ENCODE results near the gene PMVK.

PMVK gene

GRCh38 chr1:154961207-154962155 is 25.0 kb upstream of the PMVK start, which contains the start of gene PYGO2:
PYGO2 (minus strand) TSS chr1:154961782; CDS start chr1:154961576, 206 bp downstream.
- no peaks in the 10 kb centered on the region for H3K9me3 Mint-ChIP-seq
- CTCF ChIA-PET = interaction anchor here (0.7 to 2.5 kb wide), 15 partner anchors 10 to 124 kb away, joined by 3 to 10 read pairs (median 4); partner anchors contain the start of genes FLAD1 and SHC1
- peaks cover 52% of the 10 kb centered on the region for H3K4me1 Mint-ChIP-seq
- peak; percentile 88 for DNase-seq
- peak within 1 kb of the TSS; percentile 90 for H3K27ac Mint-ChIP-seq
- H3K4me3 Mint-ChIP-seq = peak within 1 kb of the TSS; percentile 96
- H3K36me3 Mint-ChIP-seq = peaks cover 46% of the 10 kb centered on the region
- no peaks in the 10 kb centered on the region for H3K27me3 Mint-ChIP-seq

DNA sequence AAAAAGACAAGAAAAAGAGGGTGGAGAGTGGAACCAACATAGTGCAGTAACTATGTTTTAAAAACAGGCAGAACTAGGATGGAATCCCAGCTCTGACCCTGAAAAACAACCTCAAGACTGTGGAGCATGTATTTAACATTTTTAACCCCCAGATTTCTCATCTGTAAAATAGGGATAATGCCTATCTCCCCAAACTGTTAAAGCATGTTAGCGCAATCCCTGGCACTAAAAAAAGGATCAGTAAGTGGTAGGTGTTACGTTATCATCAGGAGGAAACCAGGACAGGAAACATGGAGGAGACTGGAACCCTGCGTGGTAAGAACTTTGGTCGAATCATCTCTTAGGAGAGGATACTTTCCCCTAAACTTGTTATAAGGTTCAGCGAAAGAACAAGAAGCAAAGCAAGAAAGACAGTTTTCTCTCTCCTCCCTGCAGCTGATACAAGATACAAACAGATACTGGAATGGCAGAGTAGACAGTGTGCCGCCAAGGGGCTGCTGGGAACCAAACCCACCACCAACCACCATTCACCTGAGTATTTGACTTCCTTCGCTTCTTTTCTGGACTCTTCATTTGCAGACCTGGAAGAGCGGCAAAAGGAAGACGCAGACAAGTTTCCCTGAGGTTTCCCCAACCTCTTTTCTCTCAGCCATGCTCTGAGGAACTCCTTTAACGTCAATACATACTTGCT is 24.1 kb upstream of the PMVK start:
- H3K4me1 Mint-ChIP-seq = peaks cover 60% of the 10 kb centered on the region
- no peaks in the 10 kb centered on the region for H3K27me3 Mint-ChIP-seq
- peak overlapping the region; percentile 96 for H3K4me3 Mint-ChIP-seq
- H3K9me3 Mint-ChIP-seq = no peaks in the 10 kb centered on the region
- no peak for DNase-seq
- peaks cover 41% of the 10 kb centered on the region for H3K36me3 Mint-ChIP-seq
- CTCF ChIA-PET = interaction anchor here (0.7 to 2.5 kb wide), 10 partner anchors 11 to 62 kb away, joined by 3 to 10 read pairs (median 4); partner anchors contain the start of genes CKS1B and SHC1
- H3K27ac Mint-ChIP-seq = peak overlapping the region; percentile 86

DNA sequence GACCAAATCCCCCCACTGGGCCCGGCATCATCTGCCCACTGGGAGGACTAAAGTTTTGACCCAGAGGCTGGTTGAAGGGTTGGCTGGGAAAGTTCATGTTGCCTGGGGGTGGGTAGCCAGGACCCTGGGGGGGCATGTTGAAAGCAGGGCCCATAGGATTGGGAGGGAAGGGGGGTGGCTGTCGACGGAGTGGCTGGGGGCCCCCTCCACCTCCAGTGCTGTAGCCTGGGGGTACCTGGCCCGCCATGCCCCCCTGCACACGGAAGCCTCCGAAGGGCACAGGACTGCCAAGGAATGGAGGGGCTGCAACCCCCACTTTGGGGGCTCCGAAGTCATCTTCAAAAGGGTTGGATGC is 22.9 kb upstream of the PMVK start:
- peaks cover 71% of the 10 kb centered on the region for H3K4me1 Mint-ChIP-seq

GRCh38 chr1:154958681-154959425 is 22.3 kb upstream of the PMVK start:
- Mint-ChIP-seq H3K4me1 (peaks cover 74% of the 10 kb centered on the region), H3K36me3 (peaks cover 42% of the 10 kb centered on the region), H3K27me3 (no peaks in the 10 kb centered on the region), H3K9me3 (no peaks in the 10 kb centered on the region), H3K4me3 (peak overlapping the region; percentile 51), H3K27ac (peak overlapping the region; percentile 33)
- no peak for DNase-seq
- CTCF ChIA-PET = no interaction called here

More for the DNA sequence above, 22.9 kb upstream of the PMVK start:
- Mint-ChIP-seq H3K9me3 (no peaks in the 10 kb centered on the region), H3K4me3 (peak overlapping the region; percentile 96), H3K27ac (peak overlapping the region; percentile 33), H3K36me3 (peaks cover 38% of the 10 kb centered on the region), H3K27me3 (no peaks in the 10 kb centered on the region)
- CTCF ChIA-PET = no interaction called here
- no peak for DNase-seq

GRCh38 chr1:154958036-154958435 is 21.5 kb upstream of the PMVK start:
- Mint-ChIP-seq H3K4me3 (no peak overlapping the region), H3K27me3 (no peaks in the 10 kb centered on the region), H3K27ac (peak overlapping the region; percentile 33), H3K9me3 (no peaks in the 10 kb centered on the region), H3K36me3 (peaks cover 41% of the 10 kb centered on the region), H3K4me1 (peaks cover 74% of the 10 kb centered on the region)
- CTCF ChIA-PET = no interaction called here
- DNase-seq = no peak

DNA sequence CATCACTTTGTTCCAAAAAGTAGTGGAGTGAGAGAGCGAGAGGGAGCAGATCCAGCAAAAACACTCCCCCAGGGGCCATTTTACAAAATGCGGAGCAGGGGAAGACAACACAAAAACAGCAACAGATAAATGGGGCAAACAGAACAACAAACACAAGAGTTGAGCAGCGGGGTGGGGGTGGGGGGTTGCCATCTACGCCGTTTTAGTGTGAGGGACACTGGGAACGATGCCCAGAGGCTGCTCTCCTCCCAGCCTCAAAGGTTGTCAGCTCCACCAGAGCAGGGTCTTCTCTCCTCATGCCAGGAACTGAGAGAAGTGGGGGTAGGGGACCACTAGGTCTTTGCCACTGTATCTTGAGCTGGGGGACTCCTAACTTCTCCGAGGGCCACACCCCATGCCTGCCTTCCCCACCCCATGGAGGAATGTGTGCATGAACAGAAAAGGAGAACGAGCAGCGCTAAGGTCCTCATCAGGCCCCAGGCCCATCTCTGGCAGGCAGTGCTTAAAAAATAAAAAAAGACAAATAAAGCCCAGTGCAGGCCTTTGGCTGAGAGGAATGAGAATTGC is 20.7 kb upstream of the PMVK start:
- H3K4me1 Mint-ChIP-seq = peaks cover 75% of the 10 kb centered on the region
- CTCF ChIA-PET = no interaction called here
- no peak for DNase-seq
- H3K36me3 Mint-ChIP-seq = peaks cover 42% of the 10 kb centered on the region
- no peaks in the 10 kb centered on the region for H3K27me3 Mint-ChIP-seq
- no peak overlapping the region for H3K4me3 Mint-ChIP-seq
- peak overlapping the region; percentile 69 for H3K27ac Mint-ChIP-seq
- H3K9me3 Mint-ChIP-seq = no peaks in the 10 kb centered on the region

DNA sequence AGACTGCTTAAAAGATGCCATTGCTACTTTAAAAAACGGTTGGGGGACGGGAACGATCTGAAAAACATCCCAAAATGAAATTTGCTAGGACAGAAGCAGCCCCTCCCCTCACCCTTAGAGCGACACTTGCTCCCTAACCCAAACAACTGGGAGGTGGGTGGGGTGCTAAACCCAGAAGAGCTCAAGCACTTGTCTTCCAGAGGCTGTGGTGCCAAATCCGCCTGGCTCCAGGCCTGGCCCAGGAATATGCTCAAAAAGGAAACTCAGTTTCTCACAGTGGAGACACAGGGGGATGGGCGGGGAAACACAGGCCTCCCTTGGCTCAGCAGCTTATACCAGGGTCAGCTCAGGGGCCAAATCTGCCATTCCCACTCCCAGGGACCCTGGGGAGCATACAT is 20.0 kb upstream of the PMVK start:
- no peak for DNase-seq
- Mint-ChIP-seq H3K4me1 (peaks cover 80% of the 10 kb centered on the region), H3K9me3 (no peaks in the 10 kb centered on the region), H3K27me3 (no peaks in the 10 kb centered on the region), H3K4me3 (peak overlapping the region; percentile 88), H3K27ac (peak overlapping the region; percentile 69), H3K36me3 (peaks cover 41% of the 10 kb centered on the region)
- CTCF ChIA-PET = interaction anchor here (0.7 to 2.8 kb wide), 4 partner anchors 17 to 101 kb away, joined by 3 to 17 read pairs (median 4); partner anchors contain the start of gene CKS1B

DNA sequence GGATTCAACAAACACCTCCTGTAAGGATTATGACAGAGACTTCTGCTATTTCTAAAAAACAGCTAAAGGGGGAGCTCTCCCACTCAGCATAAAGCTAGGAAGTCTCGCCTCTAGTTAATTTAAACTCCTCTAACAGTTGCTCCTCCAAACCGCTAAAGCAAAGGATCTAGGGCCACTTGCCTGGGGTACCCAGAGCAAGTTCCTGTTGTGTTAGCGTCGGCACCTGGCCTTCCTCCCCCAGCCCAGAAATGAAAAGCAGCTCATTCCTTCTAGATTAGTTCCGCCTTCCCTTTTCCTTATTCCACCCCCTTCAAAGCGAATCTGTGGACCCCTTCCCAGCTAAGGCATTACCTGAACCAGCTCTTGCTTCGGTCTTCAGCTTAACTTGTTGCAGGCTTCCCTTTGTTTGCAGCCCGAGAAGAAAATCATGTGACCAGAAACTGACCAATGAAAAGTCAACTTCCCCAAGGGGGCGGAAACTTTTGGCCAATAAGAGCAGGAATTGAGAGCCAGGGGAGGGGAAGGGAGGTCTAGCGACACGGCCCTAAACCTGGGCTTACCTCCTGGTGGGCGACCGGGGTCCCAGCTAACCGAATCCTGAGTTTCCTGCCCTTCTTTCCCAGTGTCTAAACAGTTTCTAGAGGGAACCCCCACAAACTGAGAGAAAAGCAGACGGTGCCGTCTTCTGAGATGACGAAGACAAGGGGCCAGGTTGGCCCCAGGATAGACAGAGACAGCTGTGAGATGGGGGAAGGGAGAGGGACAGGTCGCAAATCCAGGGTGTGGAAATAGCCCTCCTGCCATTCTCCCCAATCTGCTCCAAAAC is 19.4 kb upstream of the PMVK start, which contains the start of gene PBXIP1:
Gene PBXIP1 (minus strand): TSS at position 382 of the 826 bp plus-strand sequence. CDS start 2,378 bp downstream, outside the sequence.
- CTCF ChIA-PET = interaction anchor here (0.7 to 2.8 kb wide), 12 partner anchors 18 to 286 kb away, joined by 3 to 17 read pairs (median 4); partner anchors contain the start of gene CKS1B
- DNase-seq = peak; percentile 89
- Mint-ChIP-seq H3K27me3 (no peaks in the 10 kb centered on the region), H3K4me1 (peaks cover 84% of the 10 kb centered on the region), H3K9me3 (no peaks in the 10 kb centered on the region), H3K27ac (peak within 1 kb of the TSS; percentile 93), H3K36me3 (peaks cover 41% of the 10 kb centered on the region), H3K4me3 (peak within 1 kb of the TSS; percentile 88)

DNA sequence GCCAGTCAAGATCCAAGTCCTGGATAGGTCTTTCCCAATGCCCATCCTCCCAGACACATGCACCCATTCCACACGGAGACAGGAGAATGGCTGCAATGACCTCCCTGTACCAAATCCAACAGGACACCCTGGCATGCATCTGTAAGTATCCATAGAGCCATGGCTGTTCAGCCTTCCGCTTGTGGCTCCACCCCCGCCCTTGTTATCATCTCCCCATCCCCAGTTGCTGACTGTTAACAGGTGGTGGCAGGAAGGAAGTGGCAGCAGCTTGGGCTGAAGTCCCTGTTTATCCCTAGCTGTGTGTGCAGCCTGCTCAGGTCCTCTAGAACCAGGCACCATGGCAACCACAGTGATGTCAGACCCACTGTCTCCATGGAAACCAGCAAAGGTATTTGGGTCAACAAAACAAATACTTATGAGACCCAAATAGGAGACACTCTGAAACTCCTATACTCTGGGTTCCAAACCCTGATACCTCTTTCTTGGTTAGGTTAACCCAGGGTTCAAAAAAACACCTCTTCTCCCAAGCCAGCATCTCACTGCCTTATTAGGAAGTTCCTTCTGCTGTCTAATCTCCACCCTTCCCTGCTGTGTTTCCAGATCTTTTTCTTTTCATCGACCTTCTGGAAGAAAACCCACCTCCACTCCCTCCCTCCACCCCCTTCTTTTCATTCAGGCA is 18.7 kb upstream of the PMVK start:
- peaks cover 85% of the 10 kb centered on the region for H3K4me1 Mint-ChIP-seq
- no peaks in the 10 kb centered on the region for H3K27me3 Mint-ChIP-seq
- no peaks in the 10 kb centered on the region for H3K9me3 Mint-ChIP-seq
- CTCF ChIA-PET = interaction anchor here (1.0 to 2.8 kb wide), 12 partner anchors 17 to 286 kb away, joined by 3 to 17 read pairs (median 4); partner anchors contain the start of gene PMVK
- peak overlapping the region; percentile 93 for H3K27ac Mint-ChIP-seq
- H3K36me3 Mint-ChIP-seq = peaks cover 42% of the 10 kb centered on the region
- peak; percentile 96 for DNase-seq
- H3K4me3 Mint-ChIP-seq = peak overlapping the region; percentile 88

GRCh38 chr1:154954541-154954940 is 18.0 kb upstream of the PMVK start:
- Mint-ChIP-seq H3K27me3 (no peaks in the 10 kb centered on the region), H3K27ac (peak overlapping the region; percentile 93), H3K9me3 (no peaks in the 10 kb centered on the region), H3K4me3 (peak overlapping the region; percentile 88), H3K36me3 (peaks cover 42% of the 10 kb centered on the region), H3K4me1 (peaks cover 83% of the 10 kb centered on the region)
- CTCF ChIA-PET = interaction anchor here (1.0 to 2.8 kb wide), 9 partner anchors 17 to 285 kb away, joined by 3 to 17 read pairs (median 6); partner anchors contain the start of gene PMVK
- DNase-seq = no peak

DNA sequence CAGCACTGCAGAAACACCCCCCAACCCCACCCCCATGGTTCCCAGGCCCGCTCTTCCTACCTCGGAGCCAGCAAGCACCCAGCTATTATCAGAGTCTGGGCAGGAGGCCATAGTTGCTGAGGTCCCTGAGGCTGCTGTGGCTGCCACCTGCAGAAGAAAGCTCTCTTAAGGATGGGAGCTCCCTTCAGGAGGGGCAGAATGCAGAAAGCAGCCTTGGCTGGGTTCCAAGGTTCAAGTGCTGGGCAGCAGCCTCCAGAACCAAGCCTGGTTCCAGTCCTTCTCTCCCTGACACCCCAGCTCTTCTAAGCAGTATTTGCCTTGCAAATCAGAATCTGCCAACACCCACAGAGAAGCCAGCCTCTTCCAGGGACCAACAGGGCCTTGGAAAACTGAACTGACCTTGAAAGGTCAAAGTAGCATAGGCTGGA is 17.1 kb upstream of the PMVK start:
- Mint-ChIP-seq H3K4me1 (peaks cover 80% of the 10 kb centered on the region), H3K27ac (peak overlapping the region; percentile 93), H3K27me3 (no peaks in the 10 kb centered on the region), H3K36me3 (peaks cover 47% of the 10 kb centered on the region), H3K9me3 (no peaks in the 10 kb centered on the region), H3K4me3 (peak overlapping the region; percentile 88)
- CTCF ChIA-PET = interaction anchor here (1.9 to 2.6 kb wide), 2 partner anchors 16 to 18 kb away, joined by 5 to 7 read pairs; no protein-coding TSS in a partner anchor
- no peak for DNase-seq

DNA sequence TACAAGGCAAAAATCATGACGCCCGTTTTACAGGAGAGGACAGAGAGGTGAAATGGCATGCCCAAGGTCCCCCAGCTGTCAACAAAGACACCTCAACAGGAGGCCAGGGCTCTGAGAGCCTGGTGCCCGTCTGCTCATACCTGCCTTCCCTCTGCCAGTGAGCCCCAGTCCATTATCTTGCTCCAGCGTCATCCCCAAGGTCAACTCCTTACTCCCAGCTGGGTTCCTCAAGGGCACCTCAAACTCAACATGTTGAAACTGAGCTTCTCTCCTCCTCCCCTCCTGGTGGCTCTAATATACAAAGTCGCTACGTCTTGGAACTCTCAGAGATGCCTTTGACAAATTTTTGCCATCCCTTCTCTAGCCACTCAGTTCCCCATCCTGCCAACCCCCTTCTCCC is 16.1 kb upstream of the PMVK start:
- Mint-ChIP-seq H3K27ac (peak overlapping the region; percentile 93), H3K9me3 (no peaks in the 10 kb centered on the region), H3K27me3 (no peaks in the 10 kb centered on the region), H3K4me1 (peaks cover 76% of the 10 kb centered on the region), H3K4me3 (peak overlapping the region; percentile 88), H3K36me3 (peaks cover 45% of the 10 kb centered on the region)
- CTCF ChIA-PET = interaction anchor here (1.0 to 2.6 kb wide), 8 partner anchors 9 to 393 kb away, joined by 3 to 7 read pairs (median 4); partner anchors contain the start of genes PMVK and PYGO2
- DNase-seq = no peak
